IPS DF 4.7 (cell line): ENCODE measurements around the gene TEX26.
"Not testable (repeated sequence)": the region's sequence is repeated elsewhere in the genome, so short reads cannot be mapped to it uniquely, and the experiment has no call there.

ENCODE experiments used
- DNase-seq: peaks from one replicate; pipeline ENCODE4 v3.0.0-alpha.2; 2013; ENCODE audit warnings: low spot score; ENCODE audit errors: extremely low read depth

TEX26 gene

GRCh38 chr13:30918662-30919405 is 13.6 kb upstream of the TEX26 start:
- no peak for DNase-seq

- DNase-seq = no peak
Observed at GRCh38 chr13:30920162-30920909, 12.1 kb upstream of the TEX26 start.

- no peak for DNase-seq
Observed at GRCh38 chr13:30923418-30923817, 9.0 kb upstream of the TEX26 start.

- DNase-seq = no peak
Observed at GRCh38 chr13:30924721-30925120, 7.7 kb upstream of the TEX26 start.

- no peak for DNase-seq
Observed at GRCh38 chr13:30925429-30925828, 7.0 kb upstream of the TEX26 start.

- no peak for DNase-seq
Observed at GRCh38 chr13:30926781-30927180, 5.7 kb upstream of the TEX26 start.

GRCh38 chr13:30927188-30927587 is 5.3 kb upstream of the TEX26 start:
- DNase-seq = not testable (repeated sequence)

- no peak for DNase-seq
Observed at GRCh38 chr13:30927595-30927994, 4.9 kb upstream of the TEX26 start.

- DNase-seq = no peak
Observed at GRCh38 chr13:30928978-30929377, 3.5 kb upstream of the TEX26 start.

- no peak for DNase-seq
Observed at GRCh38 chr13:30933354-30933670, 856 bp downstream of the TEX26 start.

GRCh38 chr13:30934381-30934780 is 1.9 kb downstream of the TEX26 start:
- DNase-seq = peak; percentile 36

- no peak for DNase-seq
Observed at GRCh38 chr13:30934803-30935202, 2.3 kb downstream of the TEX26 start.

- DNase-seq = no peak
Observed at GRCh38 chr13:30936971-30937370, 4.5 kb downstream of the TEX26 start.

- no peak for DNase-seq
Observed at GRCh38 chr13:30943881-30944280, 11.4 kb downstream of the TEX26 start.

GRCh38 chr13:30957258-30957943 is 24.9 kb downstream of the TEX26 start:
- no peak for DNase-seq

- DNase-seq = no peak
Observed at GRCh38 chr13:30959678-30960077, 27.2 kb downstream of the TEX26 start.

- no peak for DNase-seq
Observed at GRCh38 chr13:30963791-30964190, 31.3 kb downstream of the TEX26 start.

GRCh38 chr13:30965380-30965779 is 32.9 kb downstream of the TEX26 start:
- DNase-seq = no peak

- no peak for DNase-seq
Observed at GRCh38 chr13:30966101-30966500, 33.6 kb downstream of the TEX26 start.

GRCh38 chr13:30968846-30969245 is 36.4 kb downstream of the TEX26 start:
- DNase-seq = no peak

- DNase-seq = no peak
Observed at GRCh38 chr13:30971575-30971974, 39.1 kb downstream of the TEX26 start.

- DNase-seq = no peak
Observed at GRCh38 chr13:30972888-30973377, 40.5 kb downstream of the TEX26 start.
